ENCODE data around the gene PPP2R5E.

GRCh38 chr14:63426838-63427352 is 116.3 kb downstream of the PPP2R5E start:
- TF ChIP-seq CTCF (IDR thresholded peaks at IDR 0.05) (no peak), POLR2A (IDR thresholded peaks at IDR 0.05) (no peak), EP300 (IDR thresholded peaks at IDR 0.05) (no peak), POLR2AphosphoS5 (IDR thresholded peaks at IDR 0.05) (no peak)
